HL-60 (cell line): ENCODE data around the gene TMEM238L.

ENCODE experiments used
- CTCF ChIP-seq: IDR thresholded peaks from one replicate; pipeline ENCODE4 v1.5.1; 2011; ENCODE audit warnings: low read length, control low read depth, inconsistent platforms; ENCODE audit not compliant: insufficient read depth
- GABPA ChIP-seq: IDR thresholded peaks from 2 replicates; pipeline ENCODE4 v1.6.1; 2012; ENCODE audit warnings: low read depth
- POLR2AphosphoS5 ChIP-seq: IDR thresholded peaks from 2 replicates; pipeline ENCODE4 v1.6.1; 2012; ENCODE audit warnings: low read depth
- REST ChIP-seq: IDR thresholded peaks from 2 replicates; pipeline ENCODE4 v1.6.1; 2012; ENCODE audit warnings: low read depth; ENCODE audit not compliant: insufficient replicate concordance
- SPI1 ChIP-seq: IDR thresholded peaks from 2 replicates; pipeline ENCODE4 v1.6.1; 2012; ENCODE audit warnings: low read depth, mild to moderate bottlenecking, borderline replicate concordance

- TF ChIP-seq CTCF (no peak), POLR2AphosphoS5 (no peak), GABPA (no peak), REST (no peak), SPI1 (no peak)
Measured at GRCh38 chr17:10751563-10751962, 52.3 kb downstream of the TMEM238L start.
